GM06990 (cell line): Measurements from ENCODE around the gene HCN4.

Experiments used
- DNase-seq: peaks from one replicate; pipeline ENCODE4 v3.0.0-alpha.2; 2011; ENCODE audit not compliant: insufficient read length; ENCODE audit errors: extremely low read depth
- H3K27me3 ChIP-seq: replicated peaks from 2 replicates; pipeline ENCODE4 v1.6.0; 2011; ENCODE audit warnings: low read length; ENCODE audit not compliant: control insufficient read depth, insufficient read depth
- H3K36me3 ChIP-seq: 2 replicates; pipeline ENCODE4 v1.5.1; 2011; ENCODE audit warnings: low read length; ENCODE audit not compliant: control insufficient read depth, insufficient read depth
- H3K4me3 ChIP-seq: replicated peaks from 2 replicates; pipeline ENCODE4 v1.5.1; 2011; ENCODE audit warnings: low read depth, mild to moderate bottlenecking, control low read depth, low read length
- CTCF ChIP-seq: IDR thresholded peaks from 2 replicates; pipeline ENCODE4 v1.5.1; 2011; ENCODE audit warnings: low read length, control low read depth, mild to moderate bottlenecking, inconsistent platforms; ENCODE audit not compliant: insufficient read depth, poor library complexity, severe bottlenecking

The HCN4 gene

GRCh38 chr15:73331991-73332925 is 36.5 kb downstream of the HCN4 start:
- TF ChIP-seq CTCF: no peak
- Histone ChIP-seq H3K4me3 (no peak overlapping the region), H3K36me3 (no peaks in the 10 kb centered on the region), H3K27me3 (0 out of 2 replicates have a peak, but pooled peaks cover 1% of the 10 kb centered on the region)
- no peak for DNase-seq

- DNase-seq: no peak
- TF ChIP-seq CTCF: no peak
- 0 out of 2 replicates have a peak, but pooled peaks cover 1% of the 10 kb centered on the region for H3K27me3 ChIP-seq
- H3K4me3 ChIP-seq: no peak overlapping the region
- H3K36me3 ChIP-seq: no peaks in the 10 kb centered on the region
These were observed 37.3 kb downstream of the HCN4 start for GRCh38 chr15:73331501-73331900.

DNA sequence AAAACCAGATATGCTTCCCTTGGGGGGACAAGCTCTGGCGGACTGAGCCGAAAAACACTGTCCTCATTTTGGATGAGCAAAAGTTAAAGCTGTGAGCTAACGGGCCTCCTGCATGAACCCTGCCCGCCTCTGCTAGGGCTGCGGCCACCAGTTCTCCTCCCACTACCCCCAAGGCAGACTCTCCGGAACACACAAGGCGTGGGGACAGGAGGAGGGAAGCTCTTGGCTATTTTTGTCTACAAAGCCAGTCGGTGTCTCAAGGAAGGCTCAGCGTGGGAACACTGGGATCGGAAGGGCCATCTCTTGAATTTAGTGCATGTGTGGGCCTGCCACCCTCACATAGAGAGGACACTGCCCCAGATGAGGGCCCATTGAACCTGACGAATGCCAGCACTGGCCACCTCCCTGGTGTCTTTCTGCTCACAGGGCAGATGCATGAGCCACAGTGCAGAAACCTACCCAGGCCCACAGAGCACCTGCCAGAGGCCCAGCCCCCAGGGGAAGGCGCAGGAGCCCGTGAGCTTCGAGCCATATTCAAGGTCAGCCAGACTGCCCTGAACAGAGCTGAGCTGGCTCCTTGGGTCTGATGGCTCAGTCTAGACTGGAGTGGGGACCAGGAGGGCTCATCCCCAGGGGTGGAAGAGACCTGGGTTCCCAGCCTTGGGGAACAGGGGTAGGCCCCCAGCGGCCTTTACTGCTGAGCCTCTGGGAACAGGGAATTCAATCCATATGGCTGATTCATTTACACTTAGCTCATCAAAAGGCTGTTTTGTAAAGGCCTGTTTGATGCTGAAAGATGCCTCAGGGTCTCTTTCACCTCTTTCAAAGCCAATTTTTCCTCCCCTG is 38.3 kb downstream of the HCN4 start:
- DNase-seq: no peak
- no peaks in the 10 kb centered on the region for H3K27me3 ChIP-seq
- TF ChIP-seq CTCF: no peak
- no peak overlapping the region for H3K4me3 ChIP-seq
- no peaks in the 10 kb centered on the region for H3K36me3 ChIP-seq

- H3K36me3 ChIP-seq: no peaks in the 10 kb centered on the region
- no peaks in the 10 kb centered on the region for H3K27me3 ChIP-seq
- no peak for TF ChIP-seq CTCF
- no peak for DNase-seq
- H3K4me3 ChIP-seq: no peak overlapping the region
These were observed 39.1 kb downstream of the HCN4 start for GRCh38 chr15:73329501-73330200.

- no peak for TF ChIP-seq CTCF
- DNase-seq: no peak
- no peaks in the 10 kb centered on the region for H3K36me3 ChIP-seq
- no peak overlapping the region for H3K4me3 ChIP-seq
- no peaks in the 10 kb centered on the region for H3K27me3 ChIP-seq
These were observed 39.8 kb downstream of the HCN4 start for GRCh38 chr15:73328981-73329380.
